Measurements from ENCODE around the gene HNRNPCL4. TPM values are rescaled to one million over a fixed set of nuclear protein-coding genes. Genes with fewer than 3 reads are reported as not detected.

HNRNPCL4 gene
- not detected in 2 replicates for total RNA-seq

GRCh38 chr1:13165531-13165930, at the start of gene HNRNPCL4:
Gene HNRNPCL4, minus strand, starts transcription at chr1:13165631. Its CDS starts 164 bp downstream, at chr1:13165467.

GRCh38 chr1:13201309-13201708, 35.9 kb upstream of the HNRNPCL4 start, which contains the start of gene PRAMEF13:
Gene PRAMEF13, minus strand, starts transcription at chr1:13201409. Its CDS starts 1,820 bp downstream, at chr1:13199589.

GRCh38 chr1:13171548-13171947, 6.1 kb upstream of the HNRNPCL4 start, which contains the start of gene PRAMEF9:
Gene PRAMEF9, plus strand, starts transcription at chr1:13171848. Its CDS starts 3,433 bp downstream, at chr1:13175281.

GRCh38 chr1:13155909-13156308, 9.5 kb downstream of the HNRNPCL4 start, which contains the start of gene PRAMEF26:
Gene PRAMEF26, minus strand, starts transcription at chr1:13156009. Its CDS starts 2,914 bp downstream, at chr1:13153095.

GRCh38 chr1:13116754-13117153, 48.7 kb downstream of the HNRNPCL4 start, which contains the start of gene HNRNPCL2:
Gene HNRNPCL2, minus strand, starts transcription at chr1:13116854. Its CDS starts 454 bp downstream, at chr1:13116400.

Other genes with a start within 250 kb of the HNRNPCL4 start
- gene PRAMEF7, start 249.0 kb downstream of the HNRNPCL4 start, total RNA-seq = not detected in 2 replicates
- gene PRAMEF6, start 218.1 kb downstream of the HNRNPCL4 start, total RNA-seq = not detected in 2 replicates
- not detected in 2 replicates for gene PRAMEF27, start 109.1 kb downstream of the HNRNPCL4 start, total RNA-seq
- not detected in 2 replicates for gene HNRNPCL3, start 104.9 kb downstream of the HNRNPCL4 start, total RNA-seq
- not detected in 2 replicates for gene PRAMEF25, start 94.9 kb downstream of the HNRNPCL4 start, total RNA-seq
- not detected in 2 replicates for gene HNRNPCL2, start 48.8 kb downstream of the HNRNPCL4 start, total RNA-seq
- not detected in 2 replicates for gene PRAMEF26, start 9.6 kb downstream of the HNRNPCL4 start, total RNA-seq
- gene PRAMEF9, start 6.2 kb upstream of the HNRNPCL4 start, total RNA-seq = not detected in 2 replicates
- gene PRAMEF13, start 35.8 kb upstream of the HNRNPCL4 start, total RNA-seq = not detected in 2 replicates
- not detected in 2 replicates for gene PRAMEF18, start 60.5 kb upstream of the HNRNPCL4 start, total RNA-seq
- not detected in 2 replicates for gene PRAMEF5, start 88.6 kb upstream of the HNRNPCL4 start, total RNA-seq
- not detected in 2 replicates for gene PRAMEF8, start 119.5 kb upstream of the HNRNPCL4 start, total RNA-seq
- not detected in 2 replicates for gene PRAMEF33, start 137.9 kb upstream of the HNRNPCL4 start, total RNA-seq
- not detected in 2 replicates for gene PRAMEF15, start 149.9 kb upstream of the HNRNPCL4 start, total RNA-seq
- gene PRAMEF14, start 181.5 kb upstream of the HNRNPCL4 start, total RNA-seq = not detected in 2 replicates
- gene PRAMEF19, start 206.3 kb upstream of the HNRNPCL4 start, total RNA-seq = not detected in 2 replicates
- not detected in 2 replicates for gene PRAMEF17, start 224.0 kb upstream of the HNRNPCL4 start, total RNA-seq
- gene PRAMEF20, start 244.8 kb upstream of the HNRNPCL4 start, total RNA-seq = not detected in 2 replicates

Data from hair follicle dermal papilla cell (primary cell).